Pulmonary artery endothelial cell (primary cell): ENCODE measurements around the gene MAGEL2. TPM values are rescaled to one million over a fixed set of nuclear protein-coding genes. Genes with fewer than 3 reads are reported as not detected.
"Not testable (repeated sequence)": the region's sequence is repeated elsewhere in the genome, so short reads cannot be mapped to it uniquely, and the experiment has no call there.

Experiments
- DNase-seq: peaks from one replicate; pipeline ENCODE4 v3.0.0-alpha.2; 2011; ENCODE audit warnings: low read depth, low spot score
- total RNA-seq: library from RNA; depleted of rRNA; stranded (reverse); fragments of >200 nt; gene quantifications from 2 replicates; pipeline ENCODE4 v1.2.3, GENCODE V29; 2014

MAGEL2 gene
- total RNA-seq, 1 donor from 2014 or later = under 0.01 TPM

DNA sequence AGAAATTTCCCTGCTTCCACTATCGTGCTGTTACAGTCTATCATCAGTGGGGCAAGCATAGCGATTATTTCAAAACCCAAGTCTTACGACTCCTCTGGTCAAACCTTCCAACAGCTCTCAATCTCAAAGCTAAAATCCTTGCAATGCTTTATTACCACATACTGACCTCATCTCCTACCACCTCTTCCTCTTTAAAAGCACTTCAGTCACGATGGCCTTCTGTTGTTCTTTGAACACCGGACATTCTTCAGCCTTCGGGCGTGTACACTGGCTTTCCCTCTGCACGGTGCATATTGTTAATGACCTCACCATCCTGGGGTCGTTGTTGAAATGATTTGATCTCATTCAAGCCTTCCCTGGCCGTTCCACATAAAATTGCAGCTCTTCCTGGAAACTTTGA lies 31.1 kb downstream of the MAGEL2 start:
- DNase-seq = no peak

DNA sequence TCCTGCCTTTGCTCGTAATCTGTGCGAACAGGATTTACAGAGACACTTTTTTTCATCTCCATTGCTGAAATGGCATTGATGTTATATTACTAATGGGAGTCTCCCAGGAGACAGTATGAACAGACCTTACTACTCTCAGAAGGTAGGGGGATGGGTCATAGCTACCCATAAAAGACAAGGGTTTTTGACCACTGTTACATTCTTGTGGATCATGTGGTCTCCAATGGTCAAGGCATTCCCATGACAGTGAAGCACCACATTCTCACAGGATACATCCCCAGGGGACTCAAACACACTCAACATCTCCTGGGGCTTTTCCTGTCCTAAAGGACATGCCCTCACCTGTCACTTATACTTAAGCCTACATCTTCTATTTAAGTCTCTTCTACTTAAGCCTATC lies 41.4 kb downstream of the MAGEL2 start:
- no peak for DNase-seq

GRCh38 chr15:23602124-23602523 lies 45.5 kb downstream of the MAGEL2 start:
- no peak for DNase-seq

DNA sequence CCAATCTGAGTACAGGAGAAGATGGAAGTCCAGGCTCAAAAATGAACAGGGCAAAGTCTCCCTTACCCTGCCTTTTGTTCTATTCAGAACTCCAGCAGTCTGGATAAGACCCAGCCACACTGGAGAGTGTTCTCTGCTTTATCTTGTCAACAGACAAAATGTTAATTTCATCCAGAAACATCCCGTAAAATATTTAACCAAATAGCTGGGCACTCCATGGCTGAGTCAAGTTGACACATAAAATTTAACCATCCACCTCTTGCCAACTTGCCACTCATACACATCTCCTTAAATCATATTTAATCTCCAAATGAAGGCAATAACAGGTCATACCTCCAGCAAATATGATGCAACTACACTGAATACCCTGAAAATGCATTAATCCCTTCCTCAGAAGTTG lies 48.6 kb downstream of the MAGEL2 start:
- no peak for DNase-seq

GRCh38 chr15:23597278-23597677 lies 50.4 kb downstream of the MAGEL2 start:
- DNase-seq = not testable (repeated sequence)

- no peak for DNase-seq
Observed at GRCh38 chr15:23596736-23597135, 50.9 kb downstream of the MAGEL2 start.

GRCh38 chr15:23595368-23595767 lies 52.3 kb downstream of the MAGEL2 start:
- no peak for DNase-seq

- DNase-seq = no peak
Observed at GRCh38 chr15:23594252-23594770, 53.4 kb downstream of the MAGEL2 start.

Other genes with a start within 250 kb of the MAGEL2 start
- not detected in 2 replicates for gene GOLGA6L2, start 200.6 kb downstream of the MAGEL2 start, total RNA-seq
- gene MKRN3, start 82.2 kb downstream of the MAGEL2 start, total RNA-seq = 0.40 TPM in 1 of 2 replicates, not detected in the other
- 6.5 and 25.0 TPM in 2 replicates for gene NDN, start 39.4 kb upstream of the MAGEL2 start, total RNA-seq